ENCODE measurements around the gene MAGI2. TPM values are rescaled to one million over a fixed set of nuclear protein-coding genes. Genes with fewer than 3 reads are reported as not detected.

The MAGI2 gene
- total RNA-seq, 4 donors from 2014 or later = 0.90 to 2.4 (median 0.99) TPM

DNA sequence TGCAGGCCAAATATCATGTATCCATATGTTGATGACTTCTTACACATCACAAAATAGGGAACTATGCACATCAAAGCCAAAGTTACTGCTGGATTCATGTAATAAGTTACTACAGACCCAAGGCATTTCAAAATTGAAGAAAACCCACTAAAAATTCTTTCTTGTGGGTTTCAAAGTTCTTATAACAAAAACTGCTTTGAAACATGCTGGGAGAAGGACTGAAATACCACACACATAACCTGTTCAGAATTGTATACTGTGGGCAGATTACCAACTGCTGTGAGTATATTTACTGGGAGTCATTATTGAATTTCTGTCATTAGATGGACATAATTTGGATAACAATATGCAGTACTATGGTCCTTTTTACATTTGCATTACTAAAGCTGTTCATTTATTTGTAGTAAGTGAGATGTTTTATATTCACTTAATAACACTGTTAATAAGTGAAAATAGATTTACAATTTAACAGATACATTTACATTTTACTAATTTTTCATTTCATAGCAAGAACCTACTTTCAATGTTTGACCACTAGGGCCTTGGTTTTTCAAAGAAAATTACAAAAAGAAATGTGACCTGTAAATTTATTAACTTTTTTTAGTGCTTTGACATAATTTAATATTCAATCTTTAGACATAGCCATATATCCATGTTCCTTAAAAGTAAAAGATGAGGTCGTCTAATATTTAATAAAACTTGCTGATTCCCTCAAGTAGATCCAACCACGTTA lies 132.6 kb downstream of the MAGI2 start:
- Histone ChIP-seq H3K9me3 (no peaks in the 10 kb centered on the region), H3K36me3 (no peaks in the 10 kb centered on the region), H3K4me3 (no peak overlapping the region), H3K27ac (no peak overlapping the region), H3K27me3 (no peaks in the 10 kb centered on the region), H3K4me1 (no peaks in the 10 kb centered on the region)
- in situ Hi-C loops (cut with MboI; ENCODE audit: low sequenced_read_pairs in 4 of 4) = no loop called here
- intact Hi-C loops (cut with DNase I; ENCODE audit: low total_unique reads) = no loop called here
- TF ChIP-seq, protein P1, sequence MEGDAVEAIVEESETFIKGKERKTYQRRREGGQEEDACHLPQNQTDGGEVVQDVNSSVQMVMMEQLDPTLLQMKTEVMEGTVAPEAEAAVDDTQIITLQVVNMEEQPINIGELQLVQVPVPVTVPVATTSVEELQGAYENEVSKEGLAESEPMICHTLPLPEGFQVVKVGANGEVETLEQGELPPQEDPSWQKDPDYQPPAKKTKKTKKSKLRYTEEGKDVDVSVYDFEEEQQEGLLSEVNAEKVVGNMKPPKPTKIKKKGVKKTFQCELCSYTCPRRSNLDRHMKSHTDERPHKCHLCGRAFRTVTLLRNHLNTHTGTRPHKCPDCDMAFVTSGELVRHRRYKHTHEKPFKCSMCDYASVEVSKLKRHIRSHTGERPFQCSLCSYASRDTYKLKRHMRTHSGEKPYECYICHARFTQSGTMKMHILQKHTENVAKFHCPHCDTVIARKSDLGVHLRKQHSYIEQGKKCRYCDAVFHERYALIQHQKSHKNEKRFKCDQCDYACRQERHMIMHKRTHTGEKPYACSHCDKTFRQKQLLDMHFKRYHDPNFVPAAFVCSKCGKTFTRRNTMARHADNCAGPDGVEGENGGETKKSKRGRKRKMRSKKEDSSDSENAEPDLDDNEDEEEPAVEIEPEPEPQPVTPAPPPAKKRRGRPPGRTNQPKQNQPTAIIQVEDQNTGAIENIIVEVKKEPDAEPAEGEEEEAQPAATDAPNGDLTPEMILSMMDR (IDR thresholded peaks at IDR 0.05 in 4 of 5, conservative IDR thresholded peaks at IDR 0.05 in 1 of 5) = no peak
- no peak for TF ChIP-seq POLR2A (IDR thresholded peaks at IDR 0.05)
- ATAC-seq (no peak), DNase-seq (no peak)

DNA sequence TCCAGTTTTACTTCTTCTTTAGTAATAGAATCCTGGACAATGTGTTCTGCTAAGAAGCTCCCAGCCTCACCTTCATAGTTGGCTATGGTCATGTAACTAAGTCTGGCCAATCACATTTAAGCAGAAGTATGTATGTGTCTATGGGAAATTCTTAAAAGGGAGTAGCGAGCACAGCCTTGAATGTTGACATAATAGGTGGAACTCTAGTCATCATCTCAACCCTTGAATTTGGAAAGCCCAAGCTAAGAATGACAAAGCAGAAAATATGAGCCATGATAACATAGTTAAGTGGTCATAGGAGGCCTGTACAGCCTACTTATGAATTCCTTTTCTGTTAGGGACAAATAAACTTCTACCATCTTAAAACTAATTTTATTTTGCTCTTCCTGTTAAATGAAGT lies 134.1 kb downstream of the MAGI2 start:
- in situ Hi-C loops (cut with MboI; ENCODE audit: low sequenced_read_pairs in 4 of 4) = no loop called here
- no peak for ATAC-seq

DNA sequence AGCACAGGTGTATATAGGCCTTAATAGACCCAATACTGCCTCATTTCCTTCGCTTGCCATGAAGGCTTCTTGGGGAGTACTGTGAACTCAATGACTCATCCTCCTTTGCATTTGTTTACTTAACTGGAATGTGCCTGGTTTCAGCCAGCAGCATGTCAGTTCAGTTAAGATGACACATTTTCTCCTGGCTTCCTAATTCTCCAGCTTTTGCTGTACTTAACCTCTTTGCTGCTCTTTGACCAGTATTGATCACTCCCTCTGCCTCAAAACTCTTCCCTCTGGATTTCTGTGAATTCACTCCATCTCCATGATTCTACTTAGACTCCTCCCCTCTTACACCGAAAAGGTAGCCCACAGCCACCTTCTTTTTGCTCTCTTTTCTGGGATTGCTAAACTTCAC lies 135.7 kb downstream of the MAGI2 start:
- DNase-seq = no peak
- Histone ChIP-seq H3K27ac (no peak overlapping the region), H3K4me1 (no peaks in the 10 kb centered on the region), H3K4me3 (no peak overlapping the region), H3K36me3 (no peaks in the 10 kb centered on the region), H3K9me3 (no peaks in the 10 kb centered on the region), H3K27me3 (no peaks in the 10 kb centered on the region)
- no peak for ATAC-seq
- TF ChIP-seq, protein P1 (IDR thresholded peaks at IDR 0.05 in 4 of 5, conservative IDR thresholded peaks at IDR 0.05 in 1 of 5) = no peak
- TF ChIP-seq POLR2A (IDR thresholded peaks at IDR 0.05) = no peak
- in situ Hi-C loops (cut with MboI; ENCODE audit: low sequenced_read_pairs in 4 of 4) (no loop called here), intact Hi-C loops (cut with DNase I; ENCODE audit: low total_unique reads) (no loop called here)

More for the DNA sequence above, 134.1 kb downstream of the MAGI2 start:
- H3K4me3 ChIP-seq = no peak overlapping the region
- no peaks in the 10 kb centered on the region for H3K9me3 ChIP-seq
- H3K4me1 ChIP-seq = no peaks in the 10 kb centered on the region
- H3K36me3 ChIP-seq = no peaks in the 10 kb centered on the region
- intact Hi-C loops (cut with DNase I; ENCODE audit: low total_unique reads) = no loop called here
- DNase-seq = no peak
- H3K27ac ChIP-seq = no peak overlapping the region
- H3K27me3 ChIP-seq = no peaks in the 10 kb centered on the region
- TF ChIP-seq, protein P1 (IDR thresholded peaks at IDR 0.05 in 4 of 5, conservative IDR thresholded peaks at IDR 0.05 in 1 of 5) = no peak
- TF ChIP-seq POLR2A (IDR thresholded peaks at IDR 0.05) = no peak

DNA sequence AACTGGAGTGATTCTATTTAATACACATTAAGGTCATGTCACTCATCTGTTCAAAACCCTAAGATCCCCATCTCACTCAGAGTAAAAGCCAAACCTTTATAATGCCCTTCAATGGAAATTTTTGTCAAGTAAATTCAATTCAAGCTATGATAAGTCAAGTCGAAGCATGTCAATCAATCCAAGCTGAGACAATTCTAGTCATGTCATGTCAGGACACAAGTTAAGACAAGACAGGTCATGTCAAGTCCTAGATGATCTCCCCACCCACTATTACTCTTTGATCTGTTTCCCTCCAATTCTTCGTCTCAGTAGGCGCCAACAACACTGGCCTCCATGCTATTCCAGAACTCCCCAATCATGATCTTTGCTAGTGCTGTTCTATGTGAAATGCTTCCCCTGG lies 141.4 kb downstream of the MAGI2 start:
- H3K36me3 ChIP-seq = no peaks in the 10 kb centered on the region
- in situ Hi-C loops (cut with MboI; ENCODE audit: low sequenced_read_pairs in 4 of 4) = no loop called here

More for the DNA sequence above, 141.4 kb downstream of the MAGI2 start:
- no peak for DNase-seq
- no peak for ATAC-seq
- no peak overlapping the region for H3K4me3 ChIP-seq
- H3K27me3 ChIP-seq = no peaks in the 10 kb centered on the region
- H3K4me1 ChIP-seq = peaks cover 0 to 9% of the 10 kb centered on the region in 2 donors
- intact Hi-C loops (cut with DNase I; ENCODE audit: low total_unique reads) = no loop called here
- TF ChIP-seq POLR2A (IDR thresholded peaks at IDR 0.05) = no peak
- TF ChIP-seq, protein P1 (IDR thresholded peaks at IDR 0.05 in 4 of 5, conservative IDR thresholded peaks at IDR 0.05 in 1 of 5) = no peak
- no peak overlapping the region for H3K27ac ChIP-seq
- H3K9me3 ChIP-seq = no peaks in the 10 kb centered on the region
